Panc1 (cell line): ENCODE results near the gene WIPF2. TPM values are rescaled to one million over a fixed set of nuclear protein-coding genes. Genes with fewer than 3 reads are reported as not detected.

Source experiments
- ATAC-seq: fragments of 200-7000 bp; cut with Tn5 transposase; 2 replicates; pipeline ENCODE4 v1.9.1; 2020; ENCODE audit warnings: mild to moderate bottlenecking, moderate library complexity
- BruUV-seq: library from RNA; stranded (reverse); fragments of 400-500 nt; replicated peaks from 2 replicates; lab custom pipeline; 2021; lab: Mats Ljungman, UMichigan
- CTCF ChIA-PET: fragments of 300-600 bp; sonication (Branson Sonifier 250); formaldehyde crosslinking; loops from one replicate; lab custom pipeline; 2022; ENCODE audit warnings: antibody characterized with exemption; lab: Charles Lee
- POLR2A ChIA-PET: fragments of 300-600 bp; sonication (Branson Sonifier 250); formaldehyde crosslinking; loops from one replicate; lab custom pipeline; 2022; ENCODE audit warnings: antibody characterized with exemption; lab: Charles Lee
- DNase-seq: peaks from one replicate; pipeline ENCODE4 v3.0.0-alpha.2; 2010; ENCODE audit warnings: low read depth, low spot score
- H3K27ac ChIP-seq: 2 replicates; pipeline ENCODE4 v1.5.1; 2011; ENCODE audit warnings: mild to moderate bottlenecking, low read length, inconsistent platforms
- H3K27me3 ChIP-seq: fragments of 200-500 bp; sonication (Bioruptor generic); 2 replicates; pipeline ENCODE4 v1.6.0; 2014; ENCODE audit warnings: low read length, inconsistent platforms; ENCODE audit not compliant: control insufficient read depth, insufficient read depth
- H3K36me3 ChIP-seq: fragments of 200-500 bp; sonication (Bioruptor generic); 2 replicates; pipeline ENCODE4 v1.5.1; 2014; ENCODE audit warnings: inconsistent platforms, mild to moderate bottlenecking, low read length, moderate library complexity; ENCODE audit not compliant: control insufficient read depth, insufficient read depth
- H3K4me1 ChIP-seq: 2 replicates; pipeline ENCODE4 v1.5.1; 2011; ENCODE audit warnings: inconsistent platforms, mild to moderate bottlenecking, low read length, moderate library complexity; ENCODE audit not compliant: control insufficient read depth, insufficient read depth
- H3K4me3 ChIP-seq, 2 experiments: 2 replicates each; pipeline ENCODE4 v1.5.1; 2011 to 2012; ENCODE audit warnings: low read depth in 2 of 2, low read length in 2 of 2, mild to moderate bottlenecking in 2 of 2, inconsistent platforms in 1 of 2, moderate library complexity in 1 of 2
- H3K9me3 ChIP-seq: fragments of 200-500 bp; sonication (Bioruptor generic); 2 replicates; pipeline ENCODE4 v1.5.1; 2014; ENCODE audit warnings: low read depth, mild to moderate bottlenecking, inconsistent platforms, low read length, moderate library complexity; ENCODE audit not compliant: control insufficient read depth, insufficient read depth
- POLR2AphosphoS5 ChIP-seq: IDR thresholded peaks from 2 replicates; pipeline ENCODE4 v1.6.1; 2012; ENCODE audit warnings: mild to moderate bottlenecking, low read depth, low read length, moderate library complexity
- SIN3A ChIP-seq: IDR thresholded peaks from 2 replicates; pipeline ENCODE4 v1.6.1; 2012; ENCODE audit warnings: low read depth, mild to moderate bottlenecking, low read length, moderate library complexity, borderline replicate concordance; ENCODE audit not compliant: insufficient read depth
- TCF7L2 ChIP-seq: IDR thresholded peaks from 2 replicates; pipeline ENCODE4 v1.6.1; 2011; ENCODE audit warnings: mild to moderate bottlenecking, low read depth, low read length, inconsistent platforms
- in situ Hi-C: cut with HindIII; loops from 2 replicates; pipeline ENCODE4 v1.10.0; 2016; ENCODE audit warnings: low sequenced_read_pairs, low pct_unique_long_range_greater_than_20kb
- intact Hi-C: fragments of 100-400 bp; cut with micrococcal nuclease; formaldehyde crosslinking; loops from one replicate; pipeline ENCODE4 v1.10.0; 2022; ENCODE audit not compliant: unreplicated experiment
- total RNA-seq: library from RNA; stranded (reverse); gene quantifications from one replicate; pipeline ENCODE4 v1.2.1, GENCODE V29; 2021; ENCODE audit not compliant: unreplicated experiment
- TF ChIP-seq, protein P1 (sequence below), 2 experiments: IDR thresholded peaks; 2 replicates each; pipeline ENCODE4 v1.6.1; 2011 to 2012; ENCODE audit warnings: low read depth in 2 of 2, control low read depth in 1 of 2, low read length in 1 of 2, mild to moderate bottlenecking in 1 of 2, moderate library complexity in 1 of 2; ENCODE audit not compliant: insufficient read depth in 1 of 2
- TF ChIP-seq, protein P2 (sequence below): fragments of 450-650 bp; IDR thresholded peaks from 2 replicates; pipeline ENCODE4 v1.5.1; 2017; ENCODE audit warnings: mild to moderate bottlenecking

WIPF2 gene
- total RNA-seq, 1 experiment from 2014 or later, result 45.9 TPM

DNA sequence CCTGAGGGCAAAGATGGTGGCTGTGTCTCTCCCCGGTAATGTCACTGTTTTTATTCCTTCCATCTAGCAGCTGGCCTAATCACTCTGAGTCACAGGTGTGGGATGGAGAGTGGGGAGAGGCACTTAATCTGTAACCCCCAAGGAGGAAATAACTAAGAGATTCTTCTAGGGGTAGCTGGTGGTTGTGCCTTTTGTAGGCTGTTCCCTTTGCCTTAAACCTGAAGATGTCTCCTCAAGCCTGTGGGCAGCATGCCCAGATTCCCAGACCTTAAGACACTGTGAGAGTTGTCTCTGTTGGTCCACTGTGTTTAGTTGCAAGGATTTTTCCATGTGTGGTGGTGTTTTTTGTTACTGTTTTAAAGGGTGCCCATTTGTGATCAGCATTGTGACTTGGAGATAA, 47.4 kb upstream of the WIPF2 start:
- no peaks in the 10 kb centered on the region for H3K4me1 ChIP-seq
- H3K4me3 ChIP-seq, result no peak overlapping the region
- TF ChIP-seq, protein P1, sequence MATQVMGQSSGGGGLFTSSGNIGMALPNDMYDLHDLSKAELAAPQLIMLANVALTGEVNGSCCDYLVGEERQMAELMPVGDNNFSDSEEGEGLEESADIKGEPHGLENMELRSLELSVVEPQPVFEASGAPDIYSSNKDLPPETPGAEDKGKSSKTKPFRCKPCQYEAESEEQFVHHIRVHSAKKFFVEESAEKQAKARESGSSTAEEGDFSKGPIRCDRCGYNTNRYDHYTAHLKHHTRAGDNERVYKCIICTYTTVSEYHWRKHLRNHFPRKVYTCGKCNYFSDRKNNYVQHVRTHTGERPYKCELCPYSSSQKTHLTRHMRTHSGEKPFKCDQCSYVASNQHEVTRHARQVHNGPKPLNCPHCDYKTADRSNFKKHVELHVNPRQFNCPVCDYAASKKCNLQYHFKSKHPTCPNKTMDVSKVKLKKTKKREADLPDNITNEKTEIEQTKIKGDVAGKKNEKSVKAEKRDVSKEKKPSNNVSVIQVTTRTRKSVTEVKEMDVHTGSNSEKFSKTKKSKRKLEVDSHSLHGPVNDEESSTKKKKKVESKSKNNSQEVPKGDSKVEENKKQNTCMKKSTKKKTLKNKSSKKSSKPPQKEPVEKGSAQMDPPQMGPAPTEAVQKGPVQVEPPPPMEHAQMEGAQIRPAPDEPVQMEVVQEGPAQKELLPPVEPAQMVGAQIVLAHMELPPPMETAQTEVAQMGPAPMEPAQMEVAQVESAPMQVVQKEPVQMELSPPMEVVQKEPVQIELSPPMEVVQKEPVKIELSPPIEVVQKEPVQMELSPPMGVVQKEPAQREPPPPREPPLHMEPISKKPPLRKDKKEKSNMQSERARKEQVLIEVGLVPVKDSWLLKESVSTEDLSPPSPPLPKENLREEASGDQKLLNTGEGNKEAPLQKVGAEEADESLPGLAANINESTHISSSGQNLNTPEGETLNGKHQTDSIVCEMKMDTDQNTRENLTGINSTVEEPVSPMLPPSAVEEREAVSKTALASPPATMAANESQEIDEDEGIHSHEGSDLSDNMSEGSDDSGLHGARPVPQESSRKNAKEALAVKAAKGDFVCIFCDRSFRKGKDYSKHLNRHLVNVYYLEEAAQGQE (IDR thresholded peaks at IDR 0.05; ENCODE audit: insufficient read depth in 1 of 2, low read depth in 2 of 2, low read length in 1 of 2), result no peak
- no peak for TF ChIP-seq TCF7L2
- TF ChIP-seq, protein P2, sequence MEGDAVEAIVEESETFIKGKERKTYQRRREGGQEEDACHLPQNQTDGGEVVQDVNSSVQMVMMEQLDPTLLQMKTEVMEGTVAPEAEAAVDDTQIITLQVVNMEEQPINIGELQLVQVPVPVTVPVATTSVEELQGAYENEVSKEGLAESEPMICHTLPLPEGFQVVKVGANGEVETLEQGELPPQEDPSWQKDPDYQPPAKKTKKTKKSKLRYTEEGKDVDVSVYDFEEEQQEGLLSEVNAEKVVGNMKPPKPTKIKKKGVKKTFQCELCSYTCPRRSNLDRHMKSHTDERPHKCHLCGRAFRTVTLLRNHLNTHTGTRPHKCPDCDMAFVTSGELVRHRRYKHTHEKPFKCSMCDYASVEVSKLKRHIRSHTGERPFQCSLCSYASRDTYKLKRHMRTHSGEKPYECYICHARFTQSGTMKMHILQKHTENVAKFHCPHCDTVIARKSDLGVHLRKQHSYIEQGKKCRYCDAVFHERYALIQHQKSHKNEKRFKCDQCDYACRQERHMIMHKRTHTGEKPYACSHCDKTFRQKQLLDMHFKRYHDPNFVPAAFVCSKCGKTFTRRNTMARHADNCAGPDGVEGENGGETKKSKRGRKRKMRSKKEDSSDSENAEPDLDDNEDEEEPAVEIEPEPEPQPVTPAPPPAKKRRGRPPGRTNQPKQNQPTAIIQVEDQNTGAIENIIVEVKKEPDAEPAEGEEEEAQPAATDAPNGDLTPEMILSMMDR, result no peak
- TF ChIP-seq POLR2AphosphoS5, result no peak
- TF ChIP-seq SIN3A, result no peak
- H3K36me3 ChIP-seq, result peaks cover 28% of the 10 kb centered on the region
- CTCF ChIA-PET, result no interaction called here
- no peaks in the 10 kb centered on the region for H3K9me3 ChIP-seq
- no peak for ATAC-seq
- no peaks in the 10 kb centered on the region for H3K27me3 ChIP-seq
- DNase-seq, result no peak
- POLR2A ChIA-PET, result no interaction called here
- BruUV-seq, result TSS peak; percentile 62
- intact Hi-C loops (no loop called here), in situ Hi-C loops (no loop called here)
- no peak overlapping the region for H3K27ac ChIP-seq

DNA sequence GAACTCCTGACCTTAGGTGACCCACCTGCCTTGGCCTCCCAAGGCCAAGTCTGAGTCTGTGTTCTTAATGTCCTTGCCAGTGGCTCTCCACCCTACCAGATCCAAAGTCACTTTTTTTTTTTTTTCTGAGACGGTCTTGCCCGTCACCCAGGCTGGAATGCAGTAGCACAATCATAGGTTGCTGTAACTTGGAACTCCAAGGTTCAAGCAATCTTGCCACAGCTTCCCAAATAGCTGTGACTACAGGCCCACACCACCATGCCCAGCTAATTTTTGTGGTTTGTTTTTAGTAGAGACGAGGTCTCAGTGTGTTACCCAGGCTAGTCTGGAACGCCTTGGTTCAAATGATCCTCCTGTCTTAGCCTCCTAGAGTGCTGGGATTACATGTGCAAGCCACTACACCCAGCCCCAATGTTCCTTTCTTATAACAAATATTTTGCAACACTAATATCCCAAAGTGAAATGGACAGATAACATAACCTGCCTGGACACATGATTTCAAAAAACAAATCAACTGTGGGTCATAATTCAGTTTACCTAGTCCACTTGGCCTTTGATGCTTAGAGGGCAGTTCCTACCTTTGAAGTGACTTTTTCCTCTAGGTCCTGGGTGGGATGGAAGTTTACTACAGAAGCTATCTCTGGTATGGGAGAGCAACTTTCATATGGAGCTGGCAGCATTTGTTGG, 45.9 kb upstream of the WIPF2 start:
- Histone ChIP-seq H3K36me3 (peaks cover 28% of the 10 kb centered on the region), H3K27ac (no peak overlapping the region), H3K4me3 (no peak overlapping the region), H3K4me1 (no peaks in the 10 kb centered on the region), H3K27me3 (no peaks in the 10 kb centered on the region), H3K9me3 (no peaks in the 10 kb centered on the region)
- no peak for DNase-seq
- ChIA-PET CTCF (interaction anchor here (0.7 kb wide), 1 partner anchor 10 kb away, joined by 3 read pairs; no protein-coding TSS in a partner anchor), POLR2A (interaction anchor here (0.6 kb wide), 1 partner anchor 126 kb away, joined by 3 read pairs; no protein-coding TSS in a partner anchor)
- no TSS peak for BruUV-seq
- in situ Hi-C loops (no loop called here), intact Hi-C loops (no loop called here)
- no peak for ATAC-seq
- TF ChIP-seq, protein P2, result no peak
- TF ChIP-seq TCF7L2 (no peak), POLR2AphosphoS5 (no peak), SIN3A (no peak)
- TF ChIP-seq, protein P1 (IDR thresholded peaks at IDR 0.05; ENCODE audit: insufficient read depth in 1 of 2, low read depth in 2 of 2, low read length in 1 of 2), result no peak
